ENCODE results near the gene SLC25A40.
A peak's percentile ranks its signal among the peaks of the same experiment; 100 is the strongest.

SLC25A40 gene

DNA sequence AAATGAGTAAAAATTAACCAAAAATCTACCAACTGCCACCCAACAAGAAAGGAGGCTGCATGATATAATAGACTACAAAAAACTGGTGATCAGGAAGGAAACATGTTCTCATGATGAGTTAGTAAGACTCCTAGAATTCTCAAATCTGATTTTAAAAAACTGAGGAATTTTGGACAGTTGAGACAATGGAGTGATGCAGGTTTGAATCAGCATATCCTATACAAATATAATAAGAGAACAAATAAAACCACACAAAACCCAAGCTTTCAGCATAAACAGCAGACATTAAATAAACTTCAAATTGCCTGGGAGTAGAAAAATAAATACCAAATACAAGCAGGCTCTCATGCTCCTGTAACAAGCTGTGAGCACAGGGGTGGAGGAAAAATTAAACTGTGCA lies 57.8 kb downstream of the SLC25A40 start:
- H3K27ac ChIP-seq (ENCODE audit: insufficient read depth in 1 of 2, low read depth in 1 of 2, low read length in 2 of 2, poor library complexity in 1 of 2, severe bottlenecking in 2 of 2): no peak overlapping the region
- H3K4me1 ChIP-seq (ENCODE audit: control extremely low read depth in 1 of 4, control insufficient read depth in 4 of 4, insufficient read depth in 4 of 4, low read length in 3 of 4): peaks cover 0 to 3% (median 0%) of the 10 kb centered on the region in 4 experiments
- no peak for DNase-seq
- no peaks in the 10 kb centered on the region for H3K27me3 ChIP-seq (replicated peaks in 2 of 5; ENCODE audit: control insufficient read depth in 4 of 5, insufficient read depth in 5 of 5, low read length in 4 of 5)
- POLR2A ChIA-PET: no interaction called here
- CTCF ChIA-PET: no interaction called here
- no peak overlapping the region for H3K4me3 ChIP-seq (ENCODE audit: control insufficient read depth in 1 of 7, extremely low read depth in 1 of 7, insufficient read depth in 4 of 7, low read depth in 2 of 7, low read length in 6 of 7)
- no peaks in the 10 kb centered on the region for H3K9me3 ChIP-seq (ENCODE audit: control extremely low read depth in 1 of 5, control insufficient read depth in 4 of 5, insufficient read depth in 2 of 5, low read depth in 1 of 5, low read length in 4 of 5)
- H3K36me3 ChIP-seq (ENCODE audit: control insufficient read depth in 4 of 4, insufficient read depth in 4 of 4, low read length in 3 of 4): no peaks in the 10 kb centered on the region

GRCh38 chr7:87816389-87816788 lies 59.8 kb downstream of the SLC25A40 start:
- WGBS (ENCODE audit: insufficient coverage): no CpG with 5 or more reads among the region's 1 CpG
- no peaks in the 10 kb centered on the region for H3K36me3 ChIP-seq (ENCODE audit: control insufficient read depth in 4 of 4, insufficient read depth in 4 of 4, low read length in 3 of 4)
- H3K27ac ChIP-seq (ENCODE audit: insufficient read depth in 1 of 2, low read depth in 1 of 2, low read length in 2 of 2, poor library complexity in 1 of 2, severe bottlenecking in 2 of 2): no peak overlapping the region
- no peaks in the 10 kb centered on the region for H3K9me3 ChIP-seq (ENCODE audit: control extremely low read depth in 1 of 5, control insufficient read depth in 4 of 5, insufficient read depth in 2 of 5, low read depth in 1 of 5, low read length in 4 of 5)
- ChIA-PET POLR2A (no interaction called here), CTCF (interaction anchor here (0.9 kb wide), 1 partner anchor 9 kb away, joined by 4 read pairs; no protein-coding TSS in a partner anchor)
- DNase-seq: peak; percentile 7 to 79 (median 63)
- no peaks in the 10 kb centered on the region for H3K27me3 ChIP-seq (replicated peaks in 2 of 5; ENCODE audit: control insufficient read depth in 4 of 5, insufficient read depth in 5 of 5, low read length in 4 of 5)
- peaks cover 0 to 3% (median 0%) of the 10 kb centered on the region in 4 experiments for H3K4me1 ChIP-seq (ENCODE audit: control extremely low read depth in 1 of 4, control insufficient read depth in 4 of 4, insufficient read depth in 4 of 4, low read length in 3 of 4)
- H3K4me3 ChIP-seq (ENCODE audit: control insufficient read depth in 1 of 7, extremely low read depth in 1 of 7, insufficient read depth in 4 of 7, low read depth in 2 of 7, low read length in 6 of 7): no peak overlapping the region

GRCh38 chr7:87810726-87811125 lies 65.4 kb downstream of the SLC25A40 start:
- ChIA-PET POLR2A (no interaction called here), CTCF (interaction anchor here (1.6 kb wide), 1 partner anchor 76 kb away, joined by 5 read pairs; no protein-coding TSS in a partner anchor)
- Histone ChIP-seq H3K27ac (ENCODE audit: insufficient read depth in 1 of 2, low read depth in 1 of 2, low read length in 2 of 2, poor library complexity in 1 of 2, severe bottlenecking in 2 of 2) (no peak overlapping the region), H3K9me3 (ENCODE audit: control extremely low read depth in 1 of 5, control insufficient read depth in 4 of 5, insufficient read depth in 2 of 5, low read depth in 1 of 5, low read length in 4 of 5) (no peaks in the 10 kb centered on the region), H3K4me3 (ENCODE audit: control insufficient read depth in 1 of 7, extremely low read depth in 1 of 7, insufficient read depth in 4 of 7, low read depth in 2 of 7, low read length in 6 of 7) (no peak overlapping the region), H3K36me3 (ENCODE audit: control insufficient read depth in 4 of 4, insufficient read depth in 4 of 4, low read length in 3 of 4) (no peaks in the 10 kb centered on the region), H3K27me3 (replicated peaks in 2 of 5; ENCODE audit: control insufficient read depth in 4 of 5, insufficient read depth in 5 of 5, low read length in 4 of 5) (no peaks in the 10 kb centered on the region), H3K4me1 (ENCODE audit: control extremely low read depth in 1 of 4, control insufficient read depth in 4 of 4, insufficient read depth in 4 of 4, low read length in 3 of 4) (peaks cover 0 to 5% (median 1%) of the 10 kb centered on the region in 4 experiments)
- no CpG with 5 or more reads among the region's 2 CpGs for WGBS (ENCODE audit: insufficient coverage)
- no peak for DNase-seq

GRCh38 chr7:87810130-87810529 lies 66.0 kb downstream of the SLC25A40 start:
- no peaks in the 10 kb centered on the region for H3K36me3 ChIP-seq (ENCODE audit: control insufficient read depth in 4 of 4, insufficient read depth in 4 of 4, low read length in 3 of 4)
- H3K4me1 ChIP-seq (ENCODE audit: control extremely low read depth in 1 of 4, control insufficient read depth in 4 of 4, insufficient read depth in 4 of 4, low read length in 3 of 4): peaks cover 0 to 5% (median 1%) of the 10 kb centered on the region in 4 experiments
- DNase-seq: no peak
- no peaks in the 10 kb centered on the region for H3K9me3 ChIP-seq (ENCODE audit: control extremely low read depth in 1 of 5, control insufficient read depth in 4 of 5, insufficient read depth in 2 of 5, low read depth in 1 of 5, low read length in 4 of 5)
- H3K27ac ChIP-seq (ENCODE audit: insufficient read depth in 1 of 2, low read depth in 1 of 2, low read length in 2 of 2, poor library complexity in 1 of 2, severe bottlenecking in 2 of 2): no peak overlapping the region
- no CpG with 5 or more reads among the region's 1 CpG for WGBS (ENCODE audit: insufficient coverage)
- no peak overlapping the region for H3K4me3 ChIP-seq (ENCODE audit: control insufficient read depth in 1 of 7, extremely low read depth in 1 of 7, insufficient read depth in 4 of 7, low read depth in 2 of 7, low read length in 6 of 7)
- ChIA-PET CTCF (interaction anchor here (1.1 to 1.6 kb wide), 3 partner anchors 10 to 76 kb away, joined by 4 to 5 read pairs (median 5); no protein-coding TSS in a partner anchor), POLR2A (no interaction called here)
- no peaks in the 10 kb centered on the region for H3K27me3 ChIP-seq (replicated peaks in 2 of 5; ENCODE audit: control insufficient read depth in 4 of 5, insufficient read depth in 5 of 5, low read length in 4 of 5)

GRCh38 chr7:87806150-87806549 lies 70.0 kb downstream of the SLC25A40 start:
- no peaks in the 10 kb centered on the region for H3K27me3 ChIP-seq (replicated peaks in 2 of 5; ENCODE audit: control insufficient read depth in 4 of 5, insufficient read depth in 5 of 5, low read length in 4 of 5)
- no peak for DNase-seq
- ChIA-PET POLR2A (no interaction called here), CTCF (interaction anchor here (0.9 kb wide), 1 partner anchor 113 kb away, joined by 3 read pairs; no protein-coding TSS in a partner anchor)
- no peaks in the 10 kb centered on the region for H3K9me3 ChIP-seq (ENCODE audit: control extremely low read depth in 1 of 5, control insufficient read depth in 4 of 5, insufficient read depth in 2 of 5, low read depth in 1 of 5, low read length in 4 of 5)
- peaks cover 0 to 5% (median 1%) of the 10 kb centered on the region in 4 experiments for H3K4me1 ChIP-seq (ENCODE audit: control extremely low read depth in 1 of 4, control insufficient read depth in 4 of 4, insufficient read depth in 4 of 4, low read length in 3 of 4)
- H3K36me3 ChIP-seq (ENCODE audit: control insufficient read depth in 4 of 4, insufficient read depth in 4 of 4, low read length in 3 of 4): no peaks in the 10 kb centered on the region
- H3K4me3 ChIP-seq (ENCODE audit: control insufficient read depth in 1 of 7, extremely low read depth in 1 of 7, insufficient read depth in 4 of 7, low read depth in 2 of 7, low read length in 6 of 7): no peak overlapping the region
- no peak overlapping the region for H3K27ac ChIP-seq (ENCODE audit: insufficient read depth in 1 of 2, low read depth in 1 of 2, low read length in 2 of 2, poor library complexity in 1 of 2, severe bottlenecking in 2 of 2)

GRCh38 chr7:87797798-87798403 lies 78.3 kb downstream of the SLC25A40 start:
- no CpG with 5 or more reads among the region's 4 CpGs for WGBS (ENCODE audit: insufficient coverage)
- Histone ChIP-seq H3K9me3 (ENCODE audit: control extremely low read depth in 1 of 5, control insufficient read depth in 4 of 5, insufficient read depth in 2 of 5, low read depth in 1 of 5, low read length in 4 of 5) (no peaks in the 10 kb centered on the region), H3K4me3 (ENCODE audit: control insufficient read depth in 1 of 7, extremely low read depth in 1 of 7, insufficient read depth in 4 of 7, low read depth in 2 of 7, low read length in 6 of 7) (no peak overlapping the region), H3K36me3 (ENCODE audit: control insufficient read depth in 4 of 4, insufficient read depth in 4 of 4, low read length in 3 of 4) (no peaks in the 10 kb centered on the region), H3K27ac (ENCODE audit: insufficient read depth in 1 of 2, low read depth in 1 of 2, low read length in 2 of 2, poor library complexity in 1 of 2, severe bottlenecking in 2 of 2) (no peak overlapping the region), H3K27me3 (replicated peaks in 2 of 5; ENCODE audit: control insufficient read depth in 4 of 5, insufficient read depth in 5 of 5, low read length in 4 of 5) (no peaks in the 10 kb centered on the region), H3K4me1 (ENCODE audit: control extremely low read depth in 1 of 4, control insufficient read depth in 4 of 4, insufficient read depth in 4 of 4, low read length in 3 of 4) (no peaks in the 10 kb centered on the region)
- ChIA-PET CTCF (interaction anchor here (0.8 to 4.0 kb wide), 10 partner anchors 12 to 318 kb away, joined by 3 to 36 read pairs (median 3); no protein-coding TSS in a partner anchor), POLR2A (no interaction called here)
- DNase-seq: peak; percentile 57 to 68 (median 63)

- no peak overlapping the region for H3K27ac ChIP-seq (ENCODE audit: insufficient read depth in 1 of 2, low read depth in 1 of 2, low read length in 2 of 2, poor library complexity in 1 of 2, severe bottlenecking in 2 of 2)
- no peaks in the 10 kb centered on the region for H3K9me3 ChIP-seq (ENCODE audit: control extremely low read depth in 1 of 5, control insufficient read depth in 4 of 5, insufficient read depth in 2 of 5, low read depth in 1 of 5, low read length in 4 of 5)
- DNase-seq: no peak
- H3K36me3 ChIP-seq (ENCODE audit: control insufficient read depth in 4 of 4, insufficient read depth in 4 of 4, low read length in 3 of 4): no peaks in the 10 kb centered on the region
- H3K4me1 ChIP-seq (ENCODE audit: control extremely low read depth in 1 of 4, control insufficient read depth in 4 of 4, insufficient read depth in 4 of 4, low read length in 3 of 4): no peaks in the 10 kb centered on the region
- no peaks in the 10 kb centered on the region for H3K27me3 ChIP-seq (replicated peaks in 2 of 5; ENCODE audit: control insufficient read depth in 4 of 5, insufficient read depth in 5 of 5, low read length in 4 of 5)
- no CpG with 5 or more reads among the region's 1 CpG for WGBS (ENCODE audit: insufficient coverage)
- POLR2A ChIA-PET: no interaction called here
- CTCF ChIA-PET: interaction anchor here (0.8 to 4.0 kb wide), 10 partner anchors 12 to 318 kb away, joined by 3 to 36 read pairs (median 3); no protein-coding TSS in a partner anchor
- H3K4me3 ChIP-seq (ENCODE audit: control insufficient read depth in 1 of 7, extremely low read depth in 1 of 7, insufficient read depth in 4 of 7, low read depth in 2 of 7, low read length in 6 of 7): no peak overlapping the region
Observed at GRCh38 chr7:87797395-87797794, 78.8 kb downstream of the SLC25A40 start.

Data from common myeloid progenitor, CD34-positive (primary cell).